ENCODE data around the gene LTBP1.

Gene LTBP1

DNA sequence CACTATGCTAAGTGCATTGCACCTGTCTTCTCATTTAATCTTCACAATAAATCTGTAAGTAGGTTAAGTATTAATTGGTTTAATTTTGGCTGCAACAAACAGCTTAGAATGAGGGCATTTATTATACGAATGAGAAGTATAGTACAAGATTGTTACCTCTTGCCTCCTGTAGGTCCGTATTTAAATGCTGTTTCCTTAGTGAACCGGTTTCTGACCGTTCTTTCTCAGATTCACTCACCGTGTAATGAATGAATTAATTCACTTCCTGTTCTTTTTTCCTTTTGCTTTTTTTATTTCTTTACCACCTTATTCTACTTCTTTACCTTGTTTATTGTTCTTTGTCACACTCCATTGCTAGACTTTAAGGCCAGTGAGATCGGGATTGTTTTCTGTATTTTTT lies 375.9 kb downstream of the LTBP1 start:
- in situ Hi-C loops (cut with MboI; ENCODE audit: low sequenced_read_pairs) = no loop called here
- H3K36me3 ChIP-seq (replicated peaks) = no peaks in the 10 kb centered on the region
- DNase-seq (ENCODE audit: low spot score in 2 of 2) = no peak
- no peaks in the 10 kb centered on the region for H3K4me1 ChIP-seq
- no peak overlapping the region for H3K4me3 ChIP-seq
- H3K27me3 ChIP-seq (ENCODE audit: low read depth) = 0 out of 2 replicates have a peak, but pooled peaks cover 3% of the 10 kb centered on the region
- H3K9me3 ChIP-seq = no peaks in the 10 kb centered on the region

- no peak for DNase-seq (ENCODE audit: low spot score in 2 of 2)
- Histone ChIP-seq H3K4me1 (no peaks in the 10 kb centered on the region), H3K4me3 (no peak overlapping the region)
Measured at GRCh38 chr2:33323957-33324356, 377.2 kb downstream of the LTBP1 start.

DNA sequence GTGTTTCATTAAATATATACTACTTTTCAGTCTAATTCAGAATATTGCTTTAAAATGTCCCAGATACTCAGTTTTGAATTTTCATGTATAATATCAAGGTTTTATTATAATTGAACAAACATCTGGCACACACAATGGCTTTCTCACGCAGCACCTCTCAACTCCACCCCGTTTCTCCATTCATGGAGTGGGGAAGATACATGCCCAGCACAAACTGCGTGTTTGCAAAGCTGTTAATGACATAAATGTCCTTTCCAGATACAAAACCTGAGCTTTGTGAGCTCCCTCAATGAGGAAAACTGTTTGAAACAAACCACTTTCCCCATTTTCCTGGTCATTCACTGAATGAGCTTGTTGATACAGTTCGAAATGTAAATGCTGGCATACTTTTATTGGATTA lies 379.3 kb downstream of the LTBP1 start:
- in situ Hi-C loops (cut with MboI; ENCODE audit: low sequenced_read_pairs) = no loop called here
- H3K36me3 ChIP-seq (replicated peaks) = no peaks in the 10 kb centered on the region
- H3K9me3 ChIP-seq = no peaks in the 10 kb centered on the region
- H3K27me3 ChIP-seq (ENCODE audit: low read depth) = 0 out of 2 replicates have a peak, but pooled peaks cover 3% of the 10 kb centered on the region
- H3K4me1 ChIP-seq = no peaks in the 10 kb centered on the region
- DNase-seq (ENCODE audit: low spot score in 2 of 2) = no peak
- H3K4me3 ChIP-seq = no peak overlapping the region

More at GRCh38 chr2:33323957-33324356, 377.2 kb downstream of the LTBP1 start:
- in situ Hi-C loops (cut with MboI; ENCODE audit: low sequenced_read_pairs) = no loop called here
- Histone ChIP-seq H3K36me3 (replicated peaks) (no peaks in the 10 kb centered on the region), H3K27me3 (ENCODE audit: low read depth) (0 out of 2 replicates have a peak, but pooled peaks cover 3% of the 10 kb centered on the region), H3K9me3 (no peaks in the 10 kb centered on the region)

- H3K9me3 ChIP-seq = no peaks in the 10 kb centered on the region
- in situ Hi-C loops (cut with MboI; ENCODE audit: low sequenced_read_pairs) = no loop called here
- H3K27me3 ChIP-seq (ENCODE audit: low read depth) = no peaks in the 10 kb centered on the region
- H3K36me3 ChIP-seq (replicated peaks) = no peaks in the 10 kb centered on the region
- no peak overlapping the region for H3K4me3 ChIP-seq
- H3K4me1 ChIP-seq = no peaks in the 10 kb centered on the region
- no peak for DNase-seq (ENCODE audit: low spot score in 2 of 2)
Measured at GRCh38 chr2:33333433-33333832, 386.7 kb downstream of the LTBP1 start.

DNA sequence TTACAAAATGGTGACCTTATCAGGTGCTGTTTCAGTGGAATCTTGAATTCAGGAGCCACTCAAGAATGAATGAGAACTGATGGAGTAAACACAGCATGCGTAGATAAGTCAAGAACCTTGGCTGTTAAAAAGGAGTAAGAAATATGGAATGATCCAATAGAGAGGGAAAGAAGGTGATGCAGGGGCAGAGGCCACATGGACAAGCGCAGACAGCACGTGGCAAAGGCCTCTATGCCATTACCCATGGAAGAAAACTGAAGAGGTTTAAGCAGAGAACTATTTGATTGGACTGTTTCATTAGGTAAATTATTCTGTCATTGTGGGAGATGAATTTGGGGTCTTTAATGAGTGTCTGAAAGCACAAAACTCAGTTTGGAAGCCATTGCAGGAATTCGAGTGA lies 387.3 kb downstream of the LTBP1 start:
- DNase-seq (ENCODE audit: low spot score in 2 of 2) = no peak
- Histone ChIP-seq H3K36me3 (replicated peaks) (no peaks in the 10 kb centered on the region), H3K4me1 (no peaks in the 10 kb centered on the region), H3K27me3 (ENCODE audit: low read depth) (no peaks in the 10 kb centered on the region), H3K4me3 (no peak overlapping the region), H3K9me3 (no peaks in the 10 kb centered on the region)
- in situ Hi-C loops (cut with MboI; ENCODE audit: low sequenced_read_pairs) = no loop called here

DNA sequence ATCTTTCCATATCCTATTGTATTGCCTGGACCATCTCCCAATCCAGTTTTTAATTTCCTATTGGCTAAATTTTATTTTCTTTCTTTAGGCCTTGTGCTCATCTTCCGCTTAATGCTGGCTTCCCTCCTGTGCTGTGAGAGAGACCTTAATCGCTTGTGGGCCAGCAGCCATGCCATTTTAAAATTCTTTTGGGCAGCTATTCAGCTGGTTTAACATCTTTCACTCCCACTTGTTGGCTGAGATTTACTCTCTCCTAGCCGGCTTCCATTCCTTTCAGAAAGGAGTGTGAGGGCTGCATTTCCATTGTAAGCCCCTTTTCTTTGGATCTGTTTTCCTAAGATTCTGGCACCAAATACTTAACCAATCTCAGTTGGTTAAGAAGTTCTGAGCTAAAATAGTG lies 388.8 kb downstream of the LTBP1 start:
- no peak for DNase-seq (ENCODE audit: low spot score in 2 of 2)
- H3K36me3 ChIP-seq (replicated peaks) = no peaks in the 10 kb centered on the region
- no peaks in the 10 kb centered on the region for H3K27me3 ChIP-seq (ENCODE audit: low read depth)
- no peak overlapping the region for H3K4me3 ChIP-seq
- in situ Hi-C loops (cut with MboI; ENCODE audit: low sequenced_read_pairs) = no loop called here
- H3K9me3 ChIP-seq = no peaks in the 10 kb centered on the region
- no peaks in the 10 kb centered on the region for H3K4me1 ChIP-seq

- H3K4me1 ChIP-seq = no peaks in the 10 kb centered on the region
- H3K36me3 ChIP-seq (replicated peaks) = no peaks in the 10 kb centered on the region
- in situ Hi-C loops (cut with MboI; ENCODE audit: low sequenced_read_pairs) = no loop called here
- no peaks in the 10 kb centered on the region for H3K9me3 ChIP-seq
- no peak overlapping the region for H3K4me3 ChIP-seq
- no peak for DNase-seq (ENCODE audit: low spot score in 2 of 2)
- H3K27me3 ChIP-seq (ENCODE audit: low read depth) = no peaks in the 10 kb centered on the region
Measured at GRCh38 chr2:33336036-33336625, 389.4 kb downstream of the LTBP1 start.

DNA sequence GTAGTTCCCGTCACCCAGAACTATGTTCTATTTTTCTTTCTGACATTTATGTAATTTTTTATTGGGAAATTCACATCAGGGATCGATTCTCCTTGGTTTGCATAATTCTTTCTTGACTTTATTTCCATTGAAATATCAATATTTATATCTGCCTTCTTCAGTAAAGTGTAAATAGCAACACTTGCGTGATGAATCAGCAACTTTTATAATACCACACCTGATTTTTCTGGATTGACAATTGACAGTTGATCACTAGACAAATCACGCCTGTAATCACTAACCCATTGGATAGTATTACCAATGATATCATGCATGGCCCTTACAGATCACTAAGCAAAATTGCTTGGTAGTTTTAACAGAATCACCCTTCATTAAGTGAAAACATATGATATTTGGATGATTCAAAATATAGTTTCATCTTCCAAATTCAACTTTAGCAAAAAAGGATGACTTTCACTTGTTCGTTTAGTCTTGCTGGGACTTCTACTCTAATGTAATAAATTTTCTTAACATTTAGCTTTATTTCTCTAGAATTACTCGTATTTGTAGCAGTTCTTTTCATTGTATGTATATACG lies 390.7 kb downstream of the LTBP1 start:
- H3K27me3 ChIP-seq (ENCODE audit: low read depth) = no peaks in the 10 kb centered on the region

GRCh38 chr2:33337981-33338380 lies 391.2 kb downstream of the LTBP1 start:
- Histone ChIP-seq H3K36me3 (replicated peaks) (no peaks in the 10 kb centered on the region), H3K4me1 (no peaks in the 10 kb centered on the region), H3K27me3 (ENCODE audit: low read depth) (no peaks in the 10 kb centered on the region), H3K4me3 (no peak overlapping the region), H3K9me3 (no peaks in the 10 kb centered on the region)
- in situ Hi-C loops (cut with MboI; ENCODE audit: low sequenced_read_pairs) = no loop called here
- DNase-seq (ENCODE audit: low spot score in 2 of 2) = no peak

More for the DNA sequence above, 390.7 kb downstream of the LTBP1 start:
- Histone ChIP-seq H3K4me3 (no peak overlapping the region), H3K4me1 (no peaks in the 10 kb centered on the region), H3K36me3 (replicated peaks) (no peaks in the 10 kb centered on the region), H3K9me3 (no peaks in the 10 kb centered on the region)
- in situ Hi-C loops (cut with MboI; ENCODE audit: low sequenced_read_pairs) = no loop called here
- DNase-seq (ENCODE audit: low spot score in 2 of 2) = no peak

GRCh38 chr2:33339269-33339668 lies 392.5 kb downstream of the LTBP1 start:
- in situ Hi-C loops (cut with MboI; ENCODE audit: low sequenced_read_pairs) = no loop called here
- Histone ChIP-seq H3K4me3 (no peak overlapping the region), H3K4me1 (no peaks in the 10 kb centered on the region), H3K9me3 (no peaks in the 10 kb centered on the region), H3K36me3 (replicated peaks) (no peaks in the 10 kb centered on the region), H3K27me3 (ENCODE audit: low read depth) (no peaks in the 10 kb centered on the region)
- DNase-seq (ENCODE audit: low spot score in 2 of 2) = no peak

DNA sequence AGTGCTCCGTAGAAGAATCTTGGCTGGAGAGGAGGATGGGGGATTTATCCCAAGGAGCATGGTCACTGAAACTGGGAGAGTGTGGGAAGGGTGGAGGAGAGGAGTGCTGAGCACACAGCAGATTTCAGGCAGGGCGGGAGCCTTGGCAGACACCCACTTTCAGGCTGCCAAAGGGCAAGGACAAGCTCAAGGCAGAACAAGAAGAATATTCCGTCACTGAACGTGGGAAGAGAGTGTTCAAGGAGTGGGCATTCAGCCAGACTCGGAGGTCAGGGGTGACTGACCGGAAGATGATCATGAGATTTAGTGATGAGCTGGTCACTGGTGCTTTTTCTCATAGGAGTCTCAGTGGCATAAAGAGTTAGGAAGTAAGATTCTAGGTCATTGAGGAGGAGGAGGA lies 393.5 kb downstream of the LTBP1 start:
- Histone ChIP-seq H3K4me3 (no peak overlapping the region), H3K27me3 (ENCODE audit: low read depth) (no peaks in the 10 kb centered on the region), H3K4me1 (no peaks in the 10 kb centered on the region), H3K36me3 (replicated peaks) (no peaks in the 10 kb centered on the region), H3K9me3 (no peaks in the 10 kb centered on the region)
- in situ Hi-C loops (cut with MboI; ENCODE audit: low sequenced_read_pairs) = no loop called here
- DNase-seq (ENCODE audit: low spot score in 2 of 2) = no peak

DNA sequence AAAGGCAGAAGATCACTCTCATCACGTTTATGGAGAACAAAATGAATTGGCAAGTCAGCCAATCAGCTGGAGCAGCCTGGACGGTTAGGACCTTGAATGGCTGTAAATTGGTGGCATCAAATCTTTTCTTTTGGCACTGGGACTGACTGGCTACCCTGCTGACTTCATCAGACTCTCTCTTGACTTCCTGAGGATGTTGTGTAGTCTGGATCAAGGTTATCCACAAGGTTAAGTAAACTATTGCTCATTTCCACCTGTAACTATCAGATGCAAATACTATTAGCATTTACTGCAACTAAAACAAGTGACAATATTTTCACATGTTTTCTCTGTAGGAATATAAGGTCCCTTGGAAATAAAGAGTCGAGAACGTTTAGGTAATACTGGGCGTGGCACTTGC lies 395.4 kb downstream of the LTBP1 start:
- no peak for DNase-seq (ENCODE audit: low spot score in 2 of 2)

GRCh38 chr2:33342705-33343104 lies 396.0 kb downstream of the LTBP1 start:
- DNase-seq (ENCODE audit: low spot score in 2 of 2) = no peak
- Histone ChIP-seq H3K9me3 (no peaks in the 10 kb centered on the region), H3K36me3 (replicated peaks) (no peaks in the 10 kb centered on the region), H3K4me1 (no peaks in the 10 kb centered on the region), H3K27me3 (ENCODE audit: low read depth) (no peaks in the 10 kb centered on the region), H3K4me3 (no peak overlapping the region)
- in situ Hi-C loops (cut with MboI; ENCODE audit: low sequenced_read_pairs) = no loop called here

More for the DNA sequence above, 395.4 kb downstream of the LTBP1 start:
- no peaks in the 10 kb centered on the region for H3K27me3 ChIP-seq (ENCODE audit: low read depth)
- in situ Hi-C loops (cut with MboI; ENCODE audit: low sequenced_read_pairs) = no loop called here
- H3K4me3 ChIP-seq = no peak overlapping the region
- no peaks in the 10 kb centered on the region for H3K4me1 ChIP-seq
- no peaks in the 10 kb centered on the region for H3K9me3 ChIP-seq
- H3K36me3 ChIP-seq (replicated peaks) = no peaks in the 10 kb centered on the region

DNA sequence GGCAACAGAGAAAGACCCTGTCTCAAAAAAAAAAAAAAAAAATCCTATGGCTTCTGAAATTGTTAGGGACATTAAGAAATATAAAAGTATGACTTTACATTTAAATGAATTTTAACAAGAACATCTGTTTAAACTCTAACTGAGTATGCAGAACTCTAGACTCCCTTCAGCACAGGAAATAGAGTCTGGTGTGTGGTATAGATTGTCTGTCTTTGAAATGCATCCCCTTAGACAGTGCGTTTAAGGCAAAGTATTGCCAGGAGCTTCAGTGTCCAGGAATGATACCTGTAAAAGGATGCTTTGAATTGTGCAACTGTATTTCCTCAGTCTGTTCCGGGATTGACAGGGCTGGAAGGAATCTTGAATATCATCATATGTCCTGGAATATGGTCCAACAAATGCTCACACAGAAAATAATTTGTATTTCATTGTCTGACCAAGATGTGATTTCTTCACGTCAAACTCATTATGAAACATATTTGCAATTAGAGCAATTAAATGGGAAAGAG lies 396.7 kb downstream of the LTBP1 start:
- Histone ChIP-seq H3K4me1 (no peaks in the 10 kb centered on the region), H3K9me3 (no peaks in the 10 kb centered on the region), H3K36me3 (replicated peaks) (no peaks in the 10 kb centered on the region), H3K4me3 (no peak overlapping the region), H3K27me3 (ENCODE audit: low read depth) (no peaks in the 10 kb centered on the region)
- in situ Hi-C loops (cut with MboI; ENCODE audit: low sequenced_read_pairs) = no loop called here
- DNase-seq (ENCODE audit: low spot score in 2 of 2) = no peak

Measured in HAP-1 (cell line).